AG09309 (cell line): Measurements from ENCODE around the gene RAB8B.

Source experiments
- DNase-seq: peaks from one replicate; pipeline ENCODE4 v3.0.0-alpha.2; 2010; ENCODE audit warnings: low read depth
- H3K4me3 ChIP-seq: 2 replicates; pipeline ENCODE4 v1.5.1; 2011; ENCODE audit warnings: mild to moderate bottlenecking, low read depth, low read length, moderate library complexity; ENCODE audit not compliant: control insufficient read depth
- TF ChIP-seq, protein P1 (sequence below): IDR thresholded peaks from 2 replicates; pipeline ENCODE4 v1.5.1; 2011; ENCODE audit warnings: mild to moderate bottlenecking, low read depth, low read length, inconsistent platforms; ENCODE audit not compliant: insufficient read depth, control insufficient read depth; ENCODE audit errors: missing control alignments

The RAB8B gene

DNA sequence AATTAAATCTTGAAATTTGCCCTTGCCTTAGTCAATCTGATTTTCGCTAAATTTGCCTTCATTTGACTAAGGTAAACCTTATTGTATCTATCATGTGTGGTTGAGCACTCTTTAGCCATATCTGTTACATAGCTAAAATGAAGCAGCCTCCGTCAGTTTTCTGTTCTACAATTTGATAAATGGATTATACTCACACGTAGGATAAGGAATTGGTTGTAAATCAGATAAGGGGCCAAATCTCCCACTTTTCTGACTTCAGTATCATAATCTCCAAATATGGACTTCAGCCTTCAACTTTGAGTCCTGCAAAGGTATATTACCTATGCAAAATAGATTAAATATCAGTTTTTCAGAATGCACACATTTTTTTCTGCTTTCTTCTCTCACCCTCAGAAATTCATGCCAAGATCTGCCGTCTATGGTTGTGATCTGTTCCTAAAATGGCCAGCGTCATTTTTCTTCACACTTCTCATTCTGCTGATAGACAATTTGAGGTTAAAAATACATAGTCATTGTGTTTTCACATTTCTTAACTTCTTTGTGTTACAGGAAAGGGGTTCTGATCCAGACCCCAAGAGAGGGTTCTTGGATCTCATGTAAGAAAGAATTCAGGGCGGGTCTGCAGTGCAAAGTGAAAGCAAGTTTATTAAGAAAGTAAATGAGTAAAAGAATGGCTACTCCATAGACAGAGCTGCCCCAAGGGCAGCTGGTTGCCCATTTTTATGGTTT is 36.9 kb downstream of the RAB8B start:
- TF ChIP-seq, protein P1, sequence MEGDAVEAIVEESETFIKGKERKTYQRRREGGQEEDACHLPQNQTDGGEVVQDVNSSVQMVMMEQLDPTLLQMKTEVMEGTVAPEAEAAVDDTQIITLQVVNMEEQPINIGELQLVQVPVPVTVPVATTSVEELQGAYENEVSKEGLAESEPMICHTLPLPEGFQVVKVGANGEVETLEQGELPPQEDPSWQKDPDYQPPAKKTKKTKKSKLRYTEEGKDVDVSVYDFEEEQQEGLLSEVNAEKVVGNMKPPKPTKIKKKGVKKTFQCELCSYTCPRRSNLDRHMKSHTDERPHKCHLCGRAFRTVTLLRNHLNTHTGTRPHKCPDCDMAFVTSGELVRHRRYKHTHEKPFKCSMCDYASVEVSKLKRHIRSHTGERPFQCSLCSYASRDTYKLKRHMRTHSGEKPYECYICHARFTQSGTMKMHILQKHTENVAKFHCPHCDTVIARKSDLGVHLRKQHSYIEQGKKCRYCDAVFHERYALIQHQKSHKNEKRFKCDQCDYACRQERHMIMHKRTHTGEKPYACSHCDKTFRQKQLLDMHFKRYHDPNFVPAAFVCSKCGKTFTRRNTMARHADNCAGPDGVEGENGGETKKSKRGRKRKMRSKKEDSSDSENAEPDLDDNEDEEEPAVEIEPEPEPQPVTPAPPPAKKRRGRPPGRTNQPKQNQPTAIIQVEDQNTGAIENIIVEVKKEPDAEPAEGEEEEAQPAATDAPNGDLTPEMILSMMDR = no peak
- DNase-seq = no peak
- no peak overlapping the region for H3K4me3 ChIP-seq

DNA sequence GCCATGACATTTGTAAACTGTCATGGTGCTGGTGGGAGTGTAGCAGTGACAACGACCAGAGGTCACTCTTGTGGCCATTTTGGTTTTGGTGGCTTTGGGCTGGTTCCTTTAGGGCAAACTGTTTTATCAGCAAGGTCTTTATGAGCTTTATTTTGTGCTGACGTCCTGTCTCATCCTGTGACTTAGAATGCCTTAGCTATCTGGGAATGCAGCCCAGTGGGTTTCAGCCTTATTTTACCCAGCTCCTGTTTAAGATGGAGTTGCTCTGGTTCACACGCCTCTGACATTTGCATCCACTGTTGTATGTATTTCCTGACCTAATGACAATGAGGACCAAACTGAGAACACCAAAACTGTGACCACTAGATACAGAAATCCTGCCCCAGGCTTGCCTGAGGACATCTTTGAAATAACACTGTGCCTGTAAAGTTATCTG is 37.6 kb downstream of the RAB8B start:
- TF ChIP-seq, protein P1 = no peak
- no peak overlapping the region for H3K4me3 ChIP-seq
- no peak for DNase-seq

GRCh38 chr15:63227689-63228088 is 38.3 kb downstream of the RAB8B start:
- H3K4me3 ChIP-seq = no peak overlapping the region
- no peak for DNase-seq
- TF ChIP-seq, protein P1 = no peak

DNA sequence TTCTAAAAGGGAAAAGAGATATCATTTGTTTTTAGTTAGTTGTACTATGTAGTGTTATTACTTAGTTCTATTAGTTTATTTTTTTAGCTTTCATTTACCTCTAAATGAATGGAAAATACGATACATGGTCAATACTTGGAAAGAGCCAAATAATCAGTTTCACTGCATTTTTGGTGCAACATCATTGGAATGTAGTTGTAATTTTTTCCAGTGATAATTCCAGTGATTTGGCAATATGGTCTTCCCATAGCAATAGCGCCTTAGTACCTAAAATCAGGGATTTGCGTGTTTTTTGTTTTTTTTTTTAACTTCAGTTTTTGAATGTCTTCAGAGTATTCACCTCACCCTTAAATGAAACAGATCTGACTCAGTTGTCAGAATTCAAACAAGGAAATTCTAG is 41.8 kb downstream of the RAB8B start:
- DNase-seq = no peak
- no peak overlapping the region for H3K4me3 ChIP-seq
- TF ChIP-seq, protein P1 = no peak

GRCh38 chr15:63231706-63232105 is 42.3 kb downstream of the RAB8B start:
- no peak overlapping the region for H3K4me3 ChIP-seq
- TF ChIP-seq, protein P1 = no peak
- DNase-seq = no peak

DNA sequence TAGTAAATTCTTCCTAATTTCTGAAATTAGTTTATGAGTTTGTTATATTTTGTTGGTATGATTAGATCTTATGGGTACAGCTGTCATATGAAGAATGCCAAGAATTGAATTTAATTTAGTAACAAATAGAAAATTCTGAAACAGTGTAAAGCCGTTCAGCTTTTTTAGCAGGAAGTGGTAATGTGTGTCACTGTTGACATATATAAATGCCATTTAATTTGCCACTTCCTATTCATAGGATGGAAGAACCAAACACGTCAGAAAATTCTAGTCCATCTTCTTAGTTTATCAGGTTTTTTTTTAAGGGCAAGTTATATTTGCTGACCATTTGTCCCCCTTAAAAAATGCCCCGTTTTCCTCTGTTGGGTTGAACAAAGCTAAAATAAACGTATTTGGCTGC is 43.0 kb downstream of the RAB8B start:
- no peak overlapping the region for H3K4me3 ChIP-seq
- no peak for DNase-seq
- TF ChIP-seq, protein P1 = no peak
